Stimulated activated memory B cell treated with anti-CD40 and anti-IgM and Interleukin-4, amounts not matched to agents 10 μg/mL and 1 μg/mL and 100 μg/mL, for 72 hours (primary cell): ENCODE measurements around the gene L3MBTL1.

Experiments used
- ATAC-seq: fragments of 150-1000 bp; cut with Tn5 transposase; 2 replicates; pipeline ENCODE4 v1.10.0; 2021
- H3K27ac Mint-ChIP-seq: one replicate; pipeline ENCODE4 v1.8.0; 2022; ENCODE audit warnings: mild to moderate bottlenecking, mixed read lengths
- H3K27me3 Mint-ChIP-seq: one replicate; pipeline ENCODE4 v1.8.0; 2022; ENCODE audit warnings: mixed read lengths
- H3K36me3 Mint-ChIP-seq: one replicate; pipeline ENCODE4 v1.8.0; 2022; ENCODE audit warnings: mixed read lengths
- H3K4me1 Mint-ChIP-seq: one replicate; pipeline ENCODE4 v1.8.0; 2022; ENCODE audit warnings: mixed read lengths
- H3K4me3 Mint-ChIP-seq: one replicate; pipeline ENCODE4 v1.8.0; 2022; ENCODE audit warnings: mild to moderate bottlenecking, moderate library complexity, mixed read lengths
- H3K9me3 Mint-ChIP-seq: one replicate; pipeline ENCODE4 v1.8.0; 2022; ENCODE audit warnings: mixed read lengths

The L3MBTL1 gene

GRCh38 chr20:43537921-43538877 is 30.7 kb downstream of the L3MBTL1 start:
- Mint-ChIP-seq H3K9me3 (no peaks in the 10 kb centered on the region), H3K36me3 (peaks cover 17% of the 10 kb centered on the region), H3K27ac (no peak overlapping the region), H3K4me3 (no peak overlapping the region), H3K27me3 (no peaks in the 10 kb centered on the region), H3K4me1 (no peaks in the 10 kb centered on the region)
- ATAC-seq = no peak

- ATAC-seq = no peak
- Mint-ChIP-seq H3K27me3 (no peaks in the 10 kb centered on the region), H3K4me3 (no peak overlapping the region), H3K4me1 (no peaks in the 10 kb centered on the region), H3K9me3 (no peaks in the 10 kb centered on the region), H3K36me3 (peaks cover 17% of the 10 kb centered on the region), H3K27ac (no peak overlapping the region)
Observed at GRCh38 chr20:43538878-43539700, 31.6 kb downstream of the L3MBTL1 start.

- no peak overlapping the region for H3K4me3 Mint-ChIP-seq
- ATAC-seq = no peak
Observed at GRCh38 chr20:43539975-43540672, 32.6 kb downstream of the L3MBTL1 start.

GRCh38 chr20:43540673-43541060 is 33.2 kb downstream of the L3MBTL1 start:
- Mint-ChIP-seq H3K36me3 (peaks cover 13% of the 10 kb centered on the region), H3K27ac (no peak overlapping the region), H3K4me3 (no peak overlapping the region), H3K27me3 (no peaks in the 10 kb centered on the region), H3K9me3 (no peaks in the 10 kb centered on the region), H3K4me1 (no peaks in the 10 kb centered on the region)
- ATAC-seq = no peak

More at GRCh38 chr20:43539975-43540672, 32.6 kb downstream of the L3MBTL1 start:
- Mint-ChIP-seq H3K36me3 (peaks cover 17% of the 10 kb centered on the region), H3K4me1 (no peaks in the 10 kb centered on the region), H3K9me3 (no peaks in the 10 kb centered on the region), H3K27ac (no peak overlapping the region), H3K27me3 (no peaks in the 10 kb centered on the region)

GRCh38 chr20:43541214-43541613 is 33.7 kb downstream of the L3MBTL1 start:
- no peaks in the 10 kb centered on the region for H3K27me3 Mint-ChIP-seq
- no peaks in the 10 kb centered on the region for H3K4me1 Mint-ChIP-seq
- no peaks in the 10 kb centered on the region for H3K9me3 Mint-ChIP-seq
- H3K36me3 Mint-ChIP-seq = peaks cover 12% of the 10 kb centered on the region
- H3K27ac Mint-ChIP-seq = no peak overlapping the region
- no peak for ATAC-seq
- no peak overlapping the region for H3K4me3 Mint-ChIP-seq

GRCh38 chr20:43542161-43542560 is 34.7 kb downstream of the L3MBTL1 start:
- H3K9me3 Mint-ChIP-seq = peaks cover 3% of the 10 kb centered on the region
- H3K4me3 Mint-ChIP-seq = no peak overlapping the region
- H3K4me1 Mint-ChIP-seq = no peaks in the 10 kb centered on the region
- H3K36me3 Mint-ChIP-seq = peaks cover 20% of the 10 kb centered on the region
- no peak for ATAC-seq
- no peaks in the 10 kb centered on the region for H3K27me3 Mint-ChIP-seq
- H3K27ac Mint-ChIP-seq = no peak overlapping the region

GRCh38 chr20:43542674-43543073 is 35.2 kb downstream of the L3MBTL1 start:
- Mint-ChIP-seq H3K4me3 (no peak overlapping the region), H3K27ac (no peak overlapping the region), H3K27me3 (no peaks in the 10 kb centered on the region), H3K9me3 (peaks cover 7% of the 10 kb centered on the region), H3K4me1 (no peaks in the 10 kb centered on the region), H3K36me3 (peaks cover 25% of the 10 kb centered on the region)
- no peak for ATAC-seq

GRCh38 chr20:43543138-43543537 is 35.6 kb downstream of the L3MBTL1 start:
- H3K9me3 Mint-ChIP-seq = peaks cover 7% of the 10 kb centered on the region
- H3K27ac Mint-ChIP-seq = no peak overlapping the region
- H3K27me3 Mint-ChIP-seq = no peaks in the 10 kb centered on the region
- H3K4me1 Mint-ChIP-seq = no peaks in the 10 kb centered on the region
- H3K4me3 Mint-ChIP-seq = no peak overlapping the region
- peaks cover 29% of the 10 kb centered on the region for H3K36me3 Mint-ChIP-seq
- no peak for ATAC-seq

GRCh38 chr20:43544501-43544900 is 37.0 kb downstream of the L3MBTL1 start:
- Mint-ChIP-seq H3K27me3 (no peaks in the 10 kb centered on the region), H3K4me1 (no peaks in the 10 kb centered on the region), H3K27ac (no peak overlapping the region), H3K9me3 (peaks cover 7% of the 10 kb centered on the region), H3K36me3 (peaks cover 37% of the 10 kb centered on the region), H3K4me3 (no peak overlapping the region)
- ATAC-seq = no peak

GRCh38 chr20:43545837-43546578 is 38.5 kb downstream of the L3MBTL1 start:
- Mint-ChIP-seq H3K4me1 (no peaks in the 10 kb centered on the region), H3K9me3 (peaks cover 7% of the 10 kb centered on the region)

GRCh38 chr20:43548273-43548880 is 40.9 kb downstream of the L3MBTL1 start:
- Mint-ChIP-seq H3K4me3 (no peak overlapping the region), H3K9me3 (peaks cover 7% of the 10 kb centered on the region), H3K27me3 (no peaks in the 10 kb centered on the region), H3K36me3 (peaks cover 34% of the 10 kb centered on the region), H3K4me1 (no peaks in the 10 kb centered on the region), H3K27ac (no peak overlapping the region)
- ATAC-seq = no peak

More at GRCh38 chr20:43545837-43546578, 38.5 kb downstream of the L3MBTL1 start:
- ATAC-seq = no peak
- Mint-ChIP-seq H3K27me3 (no peaks in the 10 kb centered on the region), H3K27ac (no peak overlapping the region), H3K36me3 (peaks cover 37% of the 10 kb centered on the region), H3K4me3 (no peak overlapping the region)

GRCh38 chr20:43549416-43550065 is 42.0 kb downstream of the L3MBTL1 start:
- Mint-ChIP-seq H3K4me3 (no peak overlapping the region), H3K27me3 (no peaks in the 10 kb centered on the region), H3K9me3 (peaks cover 7% of the 10 kb centered on the region), H3K4me1 (no peaks in the 10 kb centered on the region), H3K36me3 (peaks cover 34% of the 10 kb centered on the region), H3K27ac (no peak overlapping the region)
- no peak for ATAC-seq

GRCh38 chr20:43550456-43550855 is 43.0 kb downstream of the L3MBTL1 start:
- no peaks in the 10 kb centered on the region for H3K4me1 Mint-ChIP-seq
- no peak overlapping the region for H3K4me3 Mint-ChIP-seq
- no peak for ATAC-seq
- H3K36me3 Mint-ChIP-seq = peaks cover 34% of the 10 kb centered on the region
- H3K9me3 Mint-ChIP-seq = peaks cover 7% of the 10 kb centered on the region
- no peak overlapping the region for H3K27ac Mint-ChIP-seq
- H3K27me3 Mint-ChIP-seq = no peaks in the 10 kb centered on the region

GRCh38 chr20:43554369-43554768 is 46.9 kb downstream of the L3MBTL1 start:
- H3K27ac Mint-ChIP-seq = no peak overlapping the region
- no peaks in the 10 kb centered on the region for H3K27me3 Mint-ChIP-seq
- no peak for ATAC-seq

More at GRCh38 chr20:43554369-43554768, 46.9 kb downstream of the L3MBTL1 start:
- H3K9me3 Mint-ChIP-seq = no peaks in the 10 kb centered on the region
- H3K36me3 Mint-ChIP-seq = peaks cover 8% of the 10 kb centered on the region
- no peak overlapping the region for H3K4me3 Mint-ChIP-seq
- no peaks in the 10 kb centered on the region for H3K4me1 Mint-ChIP-seq
